Activated T-helper 1 cell treated with Interleukin-2 at 50 U/mL for 16 hours (primary cell): ENCODE measurements around the gene RNF220.
"Not testable (repeated sequence)": the region's sequence is repeated elsewhere in the genome, so short reads cannot be mapped to it uniquely, and the experiment has no call there.

ENCODE experiments used
- DNase-seq: peaks from one replicate; pipeline ENCODE4 v3.0.0-alpha.2; 2020; ENCODE audit warnings: low read depth

RNF220 gene

DNA sequence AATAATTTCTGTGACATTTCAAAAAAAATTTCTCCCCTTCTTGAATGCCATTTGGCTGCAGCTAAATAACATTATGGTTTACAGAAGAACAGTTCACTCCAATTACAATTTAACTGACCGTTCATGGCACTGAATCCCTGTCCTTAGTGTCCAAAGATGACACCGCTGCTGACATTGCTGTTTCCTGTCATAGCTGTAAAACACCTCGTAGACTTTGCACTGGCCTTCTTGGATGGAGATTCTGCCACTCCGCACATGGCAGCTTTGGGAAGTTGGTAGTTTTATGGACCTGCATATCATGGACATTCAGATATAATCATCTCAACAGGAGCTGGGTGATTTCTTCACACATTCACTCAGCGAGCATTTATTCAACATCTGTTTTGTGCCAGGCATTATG is 274.4 kb downstream of the RNF220 start:
- no peak for DNase-seq

DNA sequence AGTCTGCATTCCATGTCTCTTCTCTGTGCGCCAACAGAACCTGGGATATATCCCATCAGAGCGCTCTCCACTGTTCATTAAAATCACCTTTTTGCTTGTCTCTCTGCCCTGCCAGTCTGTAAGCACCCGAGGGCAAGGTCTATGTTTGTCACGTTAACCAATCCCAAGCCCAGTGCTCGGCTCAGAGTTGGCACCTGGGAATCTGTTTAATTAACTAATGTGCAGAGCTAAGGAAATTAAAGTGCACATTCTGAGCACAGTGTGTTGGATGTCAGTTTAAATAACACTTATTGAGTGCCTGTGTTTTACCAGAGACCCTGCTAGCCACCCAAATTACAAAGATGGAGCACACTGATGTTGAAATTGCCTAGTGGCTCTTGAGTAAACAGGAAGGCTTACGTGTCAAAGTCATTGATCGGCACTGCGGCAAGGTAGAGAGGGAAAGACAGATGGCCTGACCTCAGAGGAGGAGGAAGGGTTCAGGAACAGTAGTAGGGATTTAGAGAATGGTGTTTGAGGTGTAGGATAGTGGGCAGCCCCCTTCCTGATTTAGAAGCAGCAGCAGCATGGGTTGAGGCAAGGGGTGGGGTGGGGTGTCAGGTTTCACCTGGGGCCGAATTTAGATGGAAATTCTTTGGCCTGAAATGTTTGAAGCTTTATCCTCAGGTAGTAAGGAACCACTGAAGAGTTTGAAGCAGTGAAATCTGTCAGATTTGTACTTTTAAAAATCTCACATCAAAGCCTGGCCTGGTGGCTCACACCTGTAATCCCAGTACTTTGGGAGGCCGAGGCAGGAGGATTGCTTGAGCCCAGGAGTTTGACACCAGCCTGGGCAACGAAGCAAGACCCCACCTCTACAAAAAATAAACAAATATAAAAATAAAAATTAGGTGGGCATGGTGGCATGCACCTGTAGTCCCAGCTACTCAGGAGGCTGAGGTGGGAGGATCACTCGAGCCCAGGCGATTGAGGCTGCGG is 277.1 kb downstream of the RNF220 start:
- DNase-seq: no peak

DNA sequence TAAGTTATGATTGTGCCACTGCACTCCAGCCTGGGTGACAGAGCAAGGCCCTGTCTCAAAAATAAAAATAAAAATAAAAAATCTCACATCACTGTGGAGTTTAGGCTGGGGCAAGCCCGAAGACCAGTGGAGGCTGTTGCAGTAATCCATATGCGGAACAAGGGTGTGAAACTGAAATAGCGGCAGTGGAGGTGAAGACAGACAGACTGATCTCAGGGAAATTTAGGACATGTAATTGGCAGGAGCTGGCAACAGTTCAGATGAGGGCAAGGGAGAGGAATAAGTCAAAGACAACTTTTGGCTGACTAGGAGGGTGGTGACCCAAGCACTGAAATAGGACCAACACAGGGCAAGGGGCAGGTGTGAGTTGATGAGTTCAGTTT is 277.8 kb downstream of the RNF220 start:
- no peak for DNase-seq

DNA sequence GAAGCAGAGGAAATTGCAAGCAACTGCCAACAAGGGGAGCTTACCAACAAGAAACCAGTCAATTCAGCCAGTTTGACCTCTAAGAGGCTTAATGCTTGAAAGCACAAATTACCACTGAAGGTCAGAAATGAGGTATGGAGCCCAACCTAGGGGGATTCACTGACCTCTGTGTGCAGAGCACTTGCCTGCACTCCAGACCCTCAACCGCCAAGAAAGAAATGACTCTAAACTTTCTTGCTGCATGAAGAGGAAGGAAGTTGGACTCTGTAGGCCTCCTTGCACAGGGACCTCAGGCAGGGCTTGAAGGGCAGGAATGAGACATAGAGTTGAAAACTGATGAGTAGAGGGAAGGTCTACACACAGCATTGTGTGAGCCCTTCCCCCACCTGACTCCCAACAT is 279.5 kb downstream of the RNF220 start:
- DNase-seq: no peak

DNA sequence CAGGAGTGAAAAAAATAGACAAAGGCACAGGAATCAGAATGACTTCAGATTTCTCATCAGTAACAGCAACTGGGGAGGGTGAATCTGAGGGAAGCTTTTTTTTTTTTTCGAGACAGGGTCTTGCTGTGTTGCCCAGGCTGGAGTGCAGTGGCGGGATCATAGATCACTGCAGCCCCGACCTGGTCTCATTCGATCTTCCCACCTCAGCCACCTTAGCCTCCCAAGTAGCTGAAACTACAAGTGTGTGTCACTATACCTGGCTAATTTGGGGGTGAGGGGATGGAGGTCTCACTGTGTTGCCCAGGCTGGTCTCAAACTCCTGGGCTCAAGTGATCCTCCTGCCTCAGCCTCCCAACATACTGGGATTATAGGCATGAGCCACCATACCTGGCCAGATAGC is 280.2 kb downstream of the RNF220 start:
- no peak for DNase-seq

DNA sequence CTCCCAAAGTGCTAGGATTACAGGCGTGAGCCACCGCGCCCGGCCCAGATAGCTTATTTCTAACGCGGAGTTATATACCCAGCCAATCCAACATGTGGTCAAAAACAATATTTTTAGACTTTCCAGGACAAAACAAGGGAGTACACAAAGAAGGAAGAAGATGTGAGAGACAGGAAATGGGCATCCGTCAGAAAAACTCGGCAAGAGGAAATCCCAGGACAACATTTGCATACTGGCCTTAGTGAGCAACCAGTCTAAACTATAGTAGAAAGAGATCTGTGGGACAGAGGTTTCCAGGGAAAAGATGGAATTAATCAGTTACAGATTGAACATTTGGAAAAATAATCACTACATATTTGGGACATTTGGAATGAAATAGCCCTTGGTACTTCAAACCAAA is 280.8 kb downstream of the RNF220 start:
- DNase-seq: no peak

DNA sequence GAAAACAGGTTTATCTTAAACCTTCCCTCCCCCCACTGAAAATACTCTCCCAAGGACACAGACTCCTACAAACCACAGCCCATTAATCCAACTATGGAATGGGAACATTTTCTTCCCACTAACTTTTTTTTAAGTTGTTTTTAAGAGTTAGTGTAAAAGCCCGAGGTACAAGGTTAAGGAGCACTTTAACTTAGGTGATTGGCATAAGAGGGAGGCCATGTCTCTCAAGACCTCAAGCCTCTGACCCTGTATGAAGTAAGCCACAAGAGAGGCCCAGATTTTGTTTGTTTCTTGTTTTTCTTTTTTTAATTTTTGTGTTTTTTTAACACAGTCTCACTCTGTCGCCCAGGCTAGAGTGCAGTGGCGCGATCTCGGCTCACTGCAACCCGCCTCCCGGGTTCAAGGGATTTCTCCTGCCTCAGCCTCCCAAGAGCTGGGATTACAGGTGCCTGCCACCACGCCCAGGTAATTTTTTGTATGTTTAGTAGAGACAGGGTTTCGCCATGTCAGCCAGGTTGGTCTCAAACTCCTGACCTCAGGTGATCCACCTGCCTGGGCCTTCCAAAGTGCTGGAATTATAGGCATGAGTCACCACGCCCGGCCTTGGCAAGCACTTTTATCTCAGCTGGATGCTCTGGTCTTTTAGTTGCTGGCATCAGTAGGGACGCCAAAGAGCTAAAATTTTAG is 283.8 kb downstream of the RNF220 start:
- DNase-seq: no peak

DNA sequence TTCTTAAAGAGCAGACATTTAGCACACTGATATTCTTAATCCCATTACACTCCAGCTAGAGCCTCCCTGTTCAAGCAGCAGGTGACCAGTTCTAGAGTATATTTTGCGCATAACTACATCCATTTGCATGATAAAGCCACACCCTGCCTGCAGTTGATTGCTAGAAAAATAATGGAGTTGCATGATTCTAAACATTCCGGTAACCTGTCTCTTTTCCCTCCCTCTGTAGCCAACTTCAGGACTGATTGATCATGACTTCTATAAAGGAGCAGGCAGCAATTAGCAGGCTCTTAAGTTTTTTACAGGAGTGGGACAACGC is 284.4 kb downstream of the RNF220 start:
- no peak for DNase-seq

DNA sequence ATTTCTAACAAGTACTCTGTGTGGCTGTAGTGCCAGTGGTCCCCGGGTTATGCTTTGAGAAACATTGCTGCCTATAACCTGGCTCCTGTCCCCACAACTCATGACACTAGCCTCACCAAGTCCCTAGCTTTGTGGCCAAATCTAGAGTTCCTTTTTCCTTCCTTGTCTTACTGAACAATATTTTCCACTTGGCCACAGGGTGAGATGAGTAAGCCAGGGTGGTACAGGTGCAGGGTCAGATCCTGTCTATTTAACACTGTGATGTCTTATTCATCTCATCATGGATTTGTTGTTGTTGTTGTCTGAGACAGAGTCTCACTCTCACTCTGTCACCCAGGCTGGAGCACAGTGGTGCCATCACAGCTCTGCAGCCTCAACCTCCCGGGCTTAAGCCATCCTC is 288.1 kb downstream of the RNF220 start:
- no peak for DNase-seq

DNA sequence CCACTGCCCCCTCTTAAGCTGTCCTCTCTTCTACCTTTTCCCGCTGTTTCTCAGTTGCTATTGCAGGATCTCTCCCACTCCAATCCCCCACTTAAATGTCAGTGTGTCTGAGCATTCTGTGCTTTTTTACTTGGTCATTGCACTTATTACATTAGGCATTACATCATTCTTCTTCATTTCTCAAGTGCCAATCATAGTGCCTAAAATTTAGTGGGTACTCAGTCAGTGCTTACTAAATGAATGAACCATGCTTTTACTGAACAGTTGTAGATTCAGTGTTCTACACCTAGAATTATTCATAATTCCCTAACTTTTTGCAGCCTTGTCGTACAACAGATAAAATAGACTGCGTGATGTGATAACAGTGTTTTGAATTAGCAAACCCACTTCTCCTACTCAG is 288.8 kb downstream of the RNF220 start:
- DNase-seq: no peak

DNA sequence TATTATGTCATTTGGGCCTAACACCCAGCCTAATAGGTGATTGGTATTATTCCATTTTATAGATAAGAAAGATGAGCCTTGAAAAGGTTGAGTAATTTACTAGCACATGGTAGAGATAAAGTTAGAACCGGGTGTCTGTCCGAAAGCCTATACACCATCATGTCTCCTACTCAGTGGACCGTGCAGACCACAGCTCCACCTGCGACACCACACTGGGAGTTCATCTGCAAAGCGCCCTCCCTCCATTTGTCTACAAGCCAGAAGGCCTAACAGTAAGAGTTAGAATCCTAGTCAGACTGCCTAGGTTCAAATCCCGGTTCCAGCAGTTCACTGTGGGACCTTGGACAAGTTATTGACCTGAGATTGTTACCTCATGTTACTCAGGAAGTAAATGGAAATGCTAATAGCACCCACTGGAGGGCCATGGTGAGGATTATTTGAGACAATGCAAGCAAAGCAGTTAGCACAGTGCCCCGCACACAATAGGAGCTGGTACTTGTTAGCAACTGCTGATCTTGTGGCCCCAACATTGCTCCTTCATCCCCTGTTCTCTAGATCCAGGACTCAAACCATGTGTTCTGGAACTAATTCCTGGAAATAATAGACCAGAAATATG is 289.9 kb downstream of the RNF220 start:
- DNase-seq: no peak

DNA sequence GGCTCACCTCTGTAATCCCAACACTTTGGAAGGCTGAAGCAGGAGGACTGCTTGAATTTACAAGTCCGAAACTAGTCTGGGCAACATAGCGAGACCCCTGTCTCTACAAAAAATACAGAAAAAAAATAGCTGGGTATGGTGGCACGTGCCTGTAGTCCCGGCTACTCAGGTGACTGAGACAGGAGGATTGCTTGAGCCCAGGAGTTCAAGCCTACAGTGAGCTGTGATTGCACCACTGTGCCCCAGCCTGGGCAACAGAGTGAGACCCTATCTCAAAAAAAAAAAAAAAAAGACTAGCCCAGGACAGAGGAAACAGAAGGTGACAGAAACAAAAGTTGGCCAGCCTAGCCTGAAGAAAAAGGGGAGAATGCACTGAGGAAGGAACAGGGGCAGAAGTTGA is 290.6 kb downstream of the RNF220 start:
- no peak for DNase-seq

DNA sequence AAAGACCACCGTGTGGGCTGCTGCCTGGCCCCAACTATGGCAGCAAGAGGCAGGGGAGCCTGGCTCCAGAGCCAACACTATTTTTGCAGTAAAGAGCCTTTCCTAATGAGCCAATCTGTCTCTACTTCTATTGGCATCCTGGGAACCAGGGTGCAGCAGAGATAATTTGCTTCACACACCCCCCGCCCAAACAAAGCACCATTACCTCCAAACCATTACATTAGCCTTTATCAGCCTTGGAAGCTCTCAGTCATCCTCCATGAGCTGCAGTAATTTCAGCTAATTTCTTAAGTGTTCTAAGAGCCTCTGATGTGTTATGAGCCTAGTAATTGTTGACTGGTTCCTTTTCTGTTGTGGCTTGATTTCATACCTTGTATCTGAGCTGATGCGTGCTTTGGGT is 291.0 kb downstream of the RNF220 start:
- DNase-seq: no peak

DNA sequence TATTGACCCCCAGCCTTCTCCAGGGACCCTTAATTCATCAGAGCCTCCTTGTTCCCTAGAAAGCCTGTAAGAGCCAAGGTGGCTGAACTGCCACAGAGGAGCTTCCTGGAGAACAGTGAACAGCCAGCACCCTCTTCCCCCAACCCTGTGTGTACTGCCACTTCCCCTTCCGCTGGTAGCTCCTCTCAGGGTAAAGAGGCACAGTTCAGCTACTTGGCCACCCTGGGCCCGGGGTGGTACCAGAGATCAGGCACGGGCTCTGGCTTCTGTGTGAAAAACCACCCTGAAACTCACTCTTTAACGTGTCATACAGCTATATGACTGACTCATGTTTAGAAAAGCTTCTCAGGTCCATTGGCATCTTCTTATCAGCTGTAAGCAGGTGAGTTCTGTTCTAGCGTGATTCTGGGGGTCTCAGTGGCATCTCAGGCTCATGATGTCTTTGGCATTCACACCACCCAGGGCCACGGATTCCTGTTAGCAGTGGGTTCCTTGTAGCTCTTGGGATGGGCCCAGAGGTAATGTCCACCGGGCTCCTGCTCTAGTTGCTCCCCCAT is 291.8 kb downstream of the RNF220 start:
- DNase-seq: no peak

DNA sequence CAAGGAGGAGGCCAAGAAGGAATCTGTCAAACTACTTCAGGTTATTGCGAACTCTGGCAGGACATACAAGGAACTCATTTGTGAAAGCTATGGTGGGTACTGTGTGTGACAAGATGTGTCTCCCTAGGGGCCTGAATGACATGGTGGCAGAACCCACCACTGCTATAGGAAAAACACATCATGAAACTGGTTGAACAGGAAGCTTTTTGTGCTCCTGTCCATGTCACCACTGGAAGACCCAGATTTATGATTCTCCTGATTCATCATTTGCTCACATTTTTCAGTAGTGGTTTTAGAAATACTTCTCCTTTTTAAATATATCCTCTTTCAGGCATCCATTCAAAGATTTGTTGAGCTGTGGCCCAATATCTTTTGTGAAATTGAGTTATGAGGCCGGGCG is 293.1 kb downstream of the RNF220 start:
- DNase-seq: no peak

DNA sequence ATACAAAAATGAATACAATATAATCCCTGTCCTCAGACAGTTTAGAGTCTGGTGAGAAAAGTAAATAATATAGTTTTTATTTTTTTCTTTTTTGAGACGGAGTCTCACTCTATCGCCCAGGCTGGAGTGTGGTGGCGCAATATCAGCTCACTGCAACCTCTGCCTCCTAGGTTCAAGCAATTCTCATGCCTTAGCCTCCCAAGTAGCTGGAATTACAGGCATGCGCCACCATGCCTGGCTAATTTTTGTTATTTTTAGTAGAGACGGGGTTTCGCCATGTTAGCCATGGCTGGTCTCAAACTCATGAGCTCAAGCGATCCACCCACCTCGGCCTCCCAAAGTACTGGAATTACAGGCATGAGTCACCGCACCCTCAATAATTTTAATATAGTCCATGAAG is 294.3 kb downstream of the RNF220 start:
- DNase-seq: not testable (repeated sequence)

DNA sequence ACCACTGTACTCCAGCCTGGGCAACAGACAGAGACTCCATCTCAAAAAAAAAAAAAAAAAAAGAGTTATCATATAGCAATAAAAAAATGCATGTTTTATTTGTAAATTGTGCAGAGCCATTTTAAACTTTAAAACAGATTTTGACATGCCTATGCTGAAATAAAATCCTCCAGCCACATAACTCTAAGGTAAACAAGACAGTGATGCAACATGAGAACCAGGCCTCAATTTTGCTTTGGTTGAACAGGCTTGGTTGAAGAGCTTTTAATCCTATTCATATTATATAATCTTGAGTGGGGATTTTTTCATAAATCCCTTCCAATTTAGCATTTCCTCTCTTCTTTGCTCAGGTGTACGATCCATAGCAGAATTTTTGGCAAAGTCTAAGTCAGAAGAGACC is 295.5 kb downstream of the RNF220 start:
- DNase-seq: no peak

DNA sequence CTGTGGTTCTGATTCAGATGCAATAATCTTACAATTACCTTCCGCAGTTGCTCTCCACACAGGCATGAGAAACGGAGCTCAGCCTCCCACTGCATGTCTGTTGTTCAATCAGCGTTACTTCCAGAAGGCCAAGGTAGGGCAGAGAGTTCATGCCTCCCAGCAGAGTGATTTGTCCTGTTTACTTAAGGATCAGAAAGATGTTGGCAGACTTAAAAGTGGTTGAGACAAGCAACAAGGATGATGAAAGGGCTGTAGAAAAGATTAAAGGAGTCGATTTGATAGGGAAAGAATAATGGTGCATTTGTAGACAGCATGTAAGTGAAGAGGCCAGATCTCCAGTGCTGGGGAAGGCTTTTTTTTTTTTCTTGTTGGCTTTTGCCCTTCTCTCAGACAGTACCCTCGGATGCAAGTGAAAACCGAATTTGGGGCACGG is 296.1 kb downstream of the RNF220 start:
- no peak for DNase-seq
